K562 (cell line): ENCODE data around the gene TAC3. TPM values are rescaled to one million over a fixed set of nuclear protein-coding genes. Genes with fewer than 3 reads are reported as not detected.

Source experiments
- ATAC-seq: fragments of 200-7000 bp; cut with Tn5 transposase; 3 replicates; pipeline ENCODE4 v1.9.1; 2020; ENCODE audit warnings: moderate library complexity
- BruUV-seq: library from RNA; stranded (reverse); fragments of 400-500 nt; replicated peaks from 2 replicates; lab custom pipeline; 2021; lab: Mats Ljungman, UMichigan
- CTCF ChIA-PET: fragments of 300-600 bp; formaldehyde crosslinking; extraction: SDS; loops from one replicate; lab custom pipeline; 2021; ENCODE audit warnings: low intra/inter-chr PET ratio; lab: Yijun Ruan, JAX
- POLR2A ChIA-PET: fragments of 300-600, 350-650 bp; sonication (Branson Sonifier 250); formaldehyde crosslinking; extraction: SDS; loops from one replicate; lab custom pipeline; 2021; ENCODE audit warnings: antibody characterized with exemption, inconsistent platforms; lab: Yijun Ruan, JAX
- DNase-seq, 4 experiments: peaks; one replicate each; pipeline versions ENCODE4 v3.0.0 to v3.0.0-alpha.2; 2011 to 2018; ENCODE audit warnings: low spot score in 3 of 4, mixed read lengths in 3 of 4; ENCODE audit errors: extremely low read depth in 1 of 4
- FAIRE-seq: peaks from 2 replicates; lab custom pipeline; 2011; peaks lifted over from hg19 to GRCh38; lab: Jason Lieb, UNC
- H2AFZ ChIP-seq: 2 replicates; pipeline ENCODE4 v1.6.0; 2011; ENCODE audit warnings: low read depth, low read length, control low read depth, inconsistent platforms
- H3K27ac ChIP-seq: fragments of 200-600 bp; 3 replicates; pipeline ENCODE4 v1.8.0; 2011; ENCODE audit warnings: low read depth, mild to moderate bottlenecking, control low read depth, inconsistent platforms, low read length, moderate library complexity, mixed read lengths; ENCODE audit errors: extremely low read depth
- H3K27me3 ChIP-seq, 2 experiments: fragments of 300-600 bp in 1 of 2; 2 replicates in 1 of 2; 3 replicates in 1 of 2; pipeline versions ENCODE4 v1.6.0 to v1.8.0; 2011; ENCODE audit warnings: inconsistent platforms in 2 of 2, low read length in 2 of 2, mild to moderate bottlenecking in 1 of 2, mixed read lengths in 1 of 2, moderate library complexity in 1 of 2; ENCODE audit not compliant: control insufficient read depth in 2 of 2, insufficient read depth in 2 of 2
- H3K36me3 ChIP-seq: fragments of 300-600 bp; 3 replicates; pipeline ENCODE4 v1.8.0; 2011; ENCODE audit warnings: mild to moderate bottlenecking, low read length, inconsistent platforms; ENCODE audit not compliant: control insufficient read depth, insufficient read depth
- H3K4me1 ChIP-seq, 2 experiments: fragments of 200-600 bp in 1 of 2; replicated peaks in 1 of 2; 2 replicates in 1 of 2; 3 replicates in 1 of 2; pipeline versions ENCODE4 v1.5.1 to v1.8.0; 2011; ENCODE audit warnings: inconsistent platforms in 2 of 2, low read length in 2 of 2, mild to moderate bottlenecking in 1 of 2, mixed read lengths in 1 of 2, moderate library complexity in 1 of 2; ENCODE audit not compliant: control insufficient read depth in 2 of 2, insufficient read depth in 2 of 2
- H3K4me2 ChIP-seq: 2 replicates; pipeline ENCODE4 v1.6.1; 2011; ENCODE audit warnings: low read length, control low read depth, inconsistent platforms, mixed read lengths; ENCODE audit not compliant: insufficient read depth
- H3K4me3 ChIP-seq: fragments of 200-600 bp; sonication (generic), shearing (Covaris generic); 2 replicates; pipeline ENCODE4 v1.5.1; 2016; ENCODE audit warnings: control low read depth, inconsistent platforms
- H3K79me2 ChIP-seq: fragments of 200-600 bp; 3 replicates; pipeline ENCODE4 v1.8.0; 2011; ENCODE audit warnings: low read length, inconsistent platforms; ENCODE audit not compliant: control insufficient read depth, insufficient read depth
- H3K9ac ChIP-seq, 2 experiments: 2 replicates each; pipeline versions ENCODE4 v1.6.0 to v1.6.1; 2011; ENCODE audit warnings: low read depth in 2 of 2, low read length in 2 of 2, control low read depth in 1 of 2, inconsistent platforms in 1 of 2, mild to moderate bottlenecking in 1 of 2, mixed read lengths in 1 of 2; ENCODE audit not compliant: insufficient read depth in 1 of 2
- H3K9me1 ChIP-seq: one replicate; pipeline ENCODE4 v1.6.0; 2011; ENCODE audit warnings: inconsistent platforms, mild to moderate bottlenecking, low read length, moderate library complexity; ENCODE audit not compliant: control insufficient read depth, insufficient read depth
- H3K9me3 ChIP-seq: replicated peaks from 2 replicates; pipeline ENCODE4 v1.5.1; 2011; ENCODE audit warnings: low read depth, low read length, inconsistent platforms; ENCODE audit not compliant: control insufficient read depth, insufficient read depth
- H4K20me1 ChIP-seq: replicated peaks from 2 replicates; pipeline ENCODE4 v1.6.1; 2011; ENCODE audit warnings: low read length, inconsistent platforms, mixed read lengths; ENCODE audit not compliant: control insufficient read depth, insufficient read depth
- DMBX1 ChIP-seq: fragments of 250-450 bp; sonication (Bioruptor Pico); IDR thresholded peaks from 2 replicates; pipeline ENCODE4 v1.8.0; 2022; ENCODE audit warnings: inconsistent platforms, mild to moderate bottlenecking, moderate library complexity, borderline replicate concordance
- FUS ChIP-seq: fragments of 200-400 bp; formaldehyde crosslinking; optimal IDR thresholded peaks from 2 replicates; pipeline ENCODE3; 2017; ENCODE audit warnings: low read depth, low read length
- GABPA ChIP-seq: fragments of 200-800 bp; sonication (Bioruptor generic); conservative IDR thresholded peaks from 2 replicates; pipeline ENCODE4 v1.6.1; 2016; ENCODE audit warnings: low read depth, missing genetic modification characterization, missing compliant biosample characterization
- HIVEP1 ChIP-seq: fragments of 250-450 bp; sonication (Bioruptor Pico); IDR thresholded peaks from 2 replicates; pipeline ENCODE4 v1.4.0; 2020; ENCODE audit warnings: mild to moderate bottlenecking
- NONO ChIP-seq, 2 experiments: fragments of 200-400 bp in 1 of 2; fragments of 450-650 bp in 1 of 2; formaldehyde crosslinking in 1 of 2; IDR thresholded peaks; 2 replicates each; pipeline ENCODE4 v1.6.1; 2017; ENCODE audit warnings: low read depth in 2 of 2, mild to moderate bottlenecking in 2 of 2, moderate library complexity in 2 of 2, low read length in 1 of 2
- POLR2H ChIP-seq: IDR thresholded peaks from 2 replicates; pipeline ENCODE4 v1.6.1; 2016; ENCODE audit warnings: missing genetic modification characterization, low read depth, mild to moderate bottlenecking, control low read depth, missing compliant biosample characterization, moderate library complexity
- SMARCB1 ChIP-seq: IDR thresholded peaks from 2 replicates; pipeline ENCODE4 v1.6.1; 2011; ENCODE audit warnings: improper control_type of control experiment, low read depth; ENCODE audit not compliant: insufficient read length
- XRCC3 ChIP-seq: fragments of 450-650 bp; IDR thresholded peaks from 2 replicates; pipeline ENCODE4 v1.6.1; 2017; ENCODE audit warnings: mild to moderate bottlenecking, moderate library complexity
- ZNF121 ChIP-seq: sonication (generic); formaldehyde crosslinking; conservative IDR thresholded peaks from 2 replicates; pipeline ENCODE4 v1.8.0; 2022; ENCODE audit warnings: missing genetic modification reagents
- ZNF124 ChIP-seq: sonication (generic); formaldehyde crosslinking; IDR thresholded peaks from 2 replicates; pipeline ENCODE4 v1.8.1; 2022; ENCODE audit warnings: missing genetic modification reagents
- ZNF77 ChIP-seq: fragments of 250-450 bp; sonication (Bioruptor Pico); IDR thresholded peaks from 2 replicates; pipeline ENCODE4 v1.5.0; 2020
- WGBS: fragments of 100-300 bp; shearing (Covaris generic); methylation state at CpG from one replicate; pipeline ENCODE4 v1.1.6; 2016; ENCODE audit warnings: low coverage, mixed read lengths; ENCODE audit not compliant: insufficient coverage; ENCODE audit errors: missing lambda C conversion rate; 5-methylcytosine and 5-hydroxymethylcytosine counted together
- in situ Hi-C: fragments of 300-500 bp; cut with MboI; formaldehyde crosslinking; loops from 4 replicates; pipeline ENCODE4 v1.15.0; 2018; ENCODE audit warnings: inconsistent platforms, mixed read lengths
- intact Hi-C: fragments of 100-400 bp; cut with micrococcal nuclease; formaldehyde crosslinking; loops from 2 replicates; pipeline ENCODE4 v1.14.2; 2022
- polyA plus RNA-seq, 8 experiments: library from polyadenylated mRNA; depleted of rRNA in 4 of 8; stranded (reverse) in 5 of 8; unstranded in 3 of 8; fragments of >200 nt; fragmentation: Nextera tagmentation in 2 of 8; fragmentation: Illumina TruSeq in 1 of 8; extraction: Ambion mirVana in 2 of 8; extraction: Trizol in 1 of 8; gene quantifications; 2 replicates each; pipeline versions ENCODE4 v1.2.1 to v1.2.3, GENCODE V29; 2011 to 2014; ENCODE audit warnings: inconsistent platforms in 1 of 8, missing spikeins in 1 of 8
- total RNA-seq, 7 experiments: library from RNA; depleted of rRNA in 6 of 7; stranded (reverse); fragments of >200 nt in 6 of 7; fragmentation: Illumina TruSeq in 2 of 7; extraction: Trizol in 2 of 7; gene quantifications; 2 replicates each; pipeline versions ENCODE4 v1.2.1 to v1.2.3, GENCODE V29; 2011 to 2021; ENCODE audit warnings: low replicate concordance in 1 of 7
- TF ChIP-seq, protein P1 (sequence below): fragments of 250-450 bp; sonication (Bioruptor Pico); IDR thresholded peaks from 2 replicates; pipeline ENCODE4 v1.8.0; 2021; ENCODE audit warnings: borderline replicate concordance, mild to moderate bottlenecking, moderate library complexity; ENCODE audit not compliant: poor library complexity, severe bottlenecking
- TF ChIP-seq, protein P2 (sequence below): fragments of 250-450 bp; sonication (Bioruptor Pico); IDR thresholded peaks from 2 replicates; pipeline ENCODE4 v1.4.0; 2020; ENCODE audit warnings: mild to moderate bottlenecking, moderate library complexity
- TF ChIP-seq, protein P3 (sequence below): sonication (generic); IDR thresholded peaks from 2 replicates; pipeline ENCODE4 v1.6.1; 2016
- TF ChIP-seq, protein P4 (sequence below): sonication (generic); formaldehyde crosslinking; IDR thresholded peaks from 2 replicates; pipeline ENCODE4 v1.8.0; 2022; ENCODE audit warnings: mild to moderate bottlenecking, missing genetic modification reagents, borderline replicate concordance

TAC3 gene
- total and polyA plus RNA-seq, 9 of the 15 experiments (the other 6 are each of a cell fraction or from before 2014, with no cell fraction given): 0.29 to 2.8 (median 1.4) TPM

DNA sequence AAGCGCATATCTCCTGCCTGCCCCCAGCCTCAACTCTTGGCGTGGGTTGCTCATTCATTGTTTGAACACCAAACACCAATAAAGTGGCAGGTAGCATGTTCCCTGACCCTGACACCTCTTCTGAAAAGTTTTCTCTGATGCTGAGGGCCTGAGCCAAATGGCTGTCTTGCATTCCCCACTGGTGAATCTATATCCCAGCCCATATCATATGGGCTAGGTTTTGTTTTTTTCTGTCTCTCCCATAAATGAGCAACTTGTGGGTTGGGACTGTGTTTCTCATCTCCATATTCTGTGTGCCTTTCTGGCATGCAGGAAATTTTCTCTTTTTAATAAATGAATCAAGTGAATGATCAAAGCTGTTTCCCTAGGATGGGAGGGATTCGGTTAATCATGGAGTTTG lies 28.6 kb upstream of the TAC3 start (continued):
- TF ChIP-seq NONO (IDR thresholded peaks at IDR 0.05; ENCODE audit: low read depth in 2 of 2, low read length in 1 of 2) (no peak), DMBX1 (CRISPR knock-in tag) (no peak), ZNF121 (no peak), ZNF77 (CRISPR knock-in tag) (no peak)

DNA sequence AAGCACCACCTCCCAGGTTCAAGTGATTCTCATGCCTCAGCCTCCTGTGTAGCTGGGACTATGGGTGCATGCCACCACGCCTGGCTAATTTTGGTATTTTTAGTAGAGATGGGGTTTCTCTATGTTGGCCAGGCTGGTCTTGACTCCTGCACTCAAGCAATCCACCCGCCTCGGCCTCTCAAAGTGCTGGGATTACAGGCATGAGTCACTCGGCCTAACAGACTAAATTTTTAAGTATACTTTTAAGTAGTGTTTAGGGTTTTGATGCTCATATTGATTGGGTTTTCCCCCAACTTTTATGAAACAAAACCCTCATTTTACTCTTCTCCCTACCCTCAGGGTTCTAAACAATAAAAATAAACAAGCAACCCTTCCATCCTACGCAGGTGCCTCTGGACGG lies 28.1 kb upstream of the TAC3 start:
- no peak overlapping the region for H3K9ac ChIP-seq
- peaks cover under 1% of the 10 kb centered on the region; the same call in 1 of the 2 replicates for H4K20me1 ChIP-seq
- no peaks in the 10 kb centered on the region for H3K79me2 ChIP-seq
- ATAC-seq (no peak), FAIRE-seq (no peak), DNase-seq (no peak)
- 11% methylated on average over 6 of the region's 6 CpGs for WGBS
- H3K4me1 ChIP-seq: peaks cover 2 to 4% of the 10 kb centered on the region in 2 experiments; a peak in 3 of 5 replicates
- in situ Hi-C loops: no loop called here
- H3K27ac ChIP-seq: no peak overlapping the region
- no peaks in the 10 kb centered on the region for H3K9me1 ChIP-seq
- no peak overlapping the region for H3K4me2 ChIP-seq
- intact Hi-C loops: no loop called here
- no TSS peak for BruUV-seq
- ChIA-PET CTCF (no interaction called here), POLR2A (interaction anchor here (1.0 kb wide), 1 partner anchor 408 kb away, joined by 5 read pairs; no protein-coding TSS in a partner anchor)
- no peak overlapping the region for H3K4me3 ChIP-seq
- H3K27me3 ChIP-seq: peaks cover 13 to 15% of the 10 kb centered on the region in 2 experiments; a peak in 4 of 5 replicates
- no peak overlapping the region for H2AFZ ChIP-seq
- no peaks in the 10 kb centered on the region for H3K9me3 ChIP-seq
- H3K36me3 ChIP-seq: no peaks in the 10 kb centered on the region
- TF ChIP-seq HIVEP1 (CRISPR knock-in tag): no peak
- TF ChIP-seq POLR2H (tag): no peak
- TF ChIP-seq, protein P1, sequence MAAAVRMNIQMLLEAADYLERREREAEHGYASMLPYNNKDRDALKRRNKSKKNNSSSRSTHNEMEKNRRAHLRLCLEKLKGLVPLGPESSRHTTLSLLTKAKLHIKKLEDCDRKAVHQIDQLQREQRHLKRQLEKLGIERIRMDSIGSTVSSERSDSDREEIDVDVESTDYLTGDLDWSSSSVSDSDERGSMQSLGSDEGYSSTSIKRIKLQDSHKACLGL: no peak
- TF ChIP-seq, protein P2, sequence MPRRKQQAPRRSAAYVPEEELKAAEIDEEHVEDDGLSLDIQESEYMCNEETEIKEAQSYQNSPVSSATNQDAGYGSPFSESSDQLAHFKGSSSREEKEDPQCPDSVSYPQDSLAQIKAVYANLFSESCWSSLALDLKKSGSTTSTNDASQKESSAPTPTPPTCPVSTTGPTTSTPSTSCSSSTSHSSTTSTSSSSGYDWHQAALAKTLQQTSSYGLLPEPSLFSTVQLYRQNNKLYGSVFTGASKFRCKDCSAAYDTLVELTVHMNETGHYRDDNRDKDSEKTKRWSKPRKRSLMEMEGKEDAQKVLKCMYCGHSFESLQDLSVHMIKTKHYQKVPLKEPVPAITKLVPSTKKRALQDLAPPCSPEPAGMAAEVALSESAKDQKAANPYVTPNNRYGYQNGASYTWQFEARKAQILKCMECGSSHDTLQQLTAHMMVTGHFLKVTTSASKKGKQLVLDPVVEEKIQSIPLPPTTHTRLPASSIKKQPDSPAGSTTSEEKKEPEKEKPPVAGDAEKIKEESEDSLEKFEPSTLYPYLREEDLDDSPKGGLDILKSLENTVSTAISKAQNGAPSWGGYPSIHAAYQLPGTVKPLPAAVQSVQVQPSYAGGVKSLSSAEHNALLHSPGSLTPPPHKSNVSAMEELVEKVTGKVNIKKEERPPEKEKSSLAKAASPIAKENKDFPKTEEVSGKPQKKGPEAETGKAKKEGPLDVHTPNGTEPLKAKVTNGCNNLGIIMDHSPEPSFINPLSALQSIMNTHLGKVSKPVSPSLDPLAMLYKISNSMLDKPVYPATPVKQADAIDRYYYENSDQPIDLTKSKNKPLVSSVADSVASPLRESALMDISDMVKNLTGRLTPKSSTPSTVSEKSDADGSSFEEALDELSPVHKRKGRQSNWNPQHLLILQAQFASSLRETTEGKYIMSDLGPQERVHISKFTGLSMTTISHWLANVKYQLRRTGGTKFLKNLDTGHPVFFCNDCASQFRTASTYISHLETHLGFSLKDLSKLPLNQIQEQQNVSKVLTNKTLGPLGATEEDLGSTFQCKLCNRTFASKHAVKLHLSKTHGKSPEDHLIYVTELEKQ: no peak
- TF ChIP-seq, protein P3, sequence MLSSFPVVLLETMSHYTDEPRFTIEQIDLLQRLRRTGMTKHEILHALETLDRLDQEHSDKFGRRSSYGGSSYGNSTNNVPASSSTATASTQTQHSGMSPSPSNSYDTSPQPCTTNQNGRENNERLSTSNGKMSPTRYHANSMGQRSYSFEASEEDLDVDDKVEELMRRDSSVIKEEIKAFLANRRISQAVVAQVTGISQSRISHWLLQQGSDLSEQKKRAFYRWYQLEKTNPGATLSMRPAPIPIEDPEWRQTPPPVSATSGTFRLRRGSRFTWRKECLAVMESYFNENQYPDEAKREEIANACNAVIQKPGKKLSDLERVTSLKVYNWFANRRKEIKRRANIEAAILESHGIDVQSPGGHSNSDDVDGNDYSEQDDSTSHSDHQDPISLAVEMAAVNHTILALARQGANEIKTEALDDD: no peak
- no peak for TF ChIP-seq XRCC3
- TF ChIP-seq FUS: no peak
- no peak for TF ChIP-seq ZNF124 (CRISPR knock-in tag)
- no peak for TF ChIP-seq SMARCB1
- TF ChIP-seq, protein P4, sequence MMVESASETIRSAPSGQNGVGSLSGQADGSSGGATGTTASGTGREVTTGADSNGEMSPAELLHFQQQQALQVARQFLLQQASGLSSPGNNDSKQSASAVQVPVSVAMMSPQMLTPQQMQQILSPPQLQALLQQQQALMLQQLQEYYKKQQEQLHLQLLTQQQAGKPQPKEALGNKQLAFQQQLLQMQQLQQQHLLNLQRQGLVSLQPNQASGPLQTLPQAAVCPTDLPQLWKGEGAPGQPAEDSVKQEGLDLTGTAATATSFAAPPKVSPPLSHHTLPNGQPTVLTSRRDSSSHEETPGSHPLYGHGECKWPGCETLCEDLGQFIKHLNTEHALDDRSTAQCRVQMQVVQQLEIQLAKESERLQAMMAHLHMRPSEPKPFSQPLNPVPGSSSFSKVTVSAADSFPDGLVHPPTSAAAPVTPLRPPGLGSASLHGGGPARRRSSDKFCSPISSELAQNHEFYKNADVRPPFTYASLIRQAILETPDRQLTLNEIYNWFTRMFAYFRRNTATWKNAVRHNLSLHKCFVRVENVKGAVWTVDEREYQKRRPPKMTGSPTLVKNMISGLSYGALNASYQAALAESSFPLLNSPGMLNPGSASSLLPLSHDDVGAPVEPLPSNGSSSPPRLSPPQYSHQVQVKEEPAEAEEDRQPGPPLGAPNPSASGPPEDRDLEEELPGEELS: no peak
- no peak for TF ChIP-seq GABPA (tag)
